Medulla oblongata (tissue), 1 donor: ENCODE measurements around the gene UPK1A.
"Not testable (repeated sequence)": the region's sequence is repeated elsewhere in the genome, so short reads cannot be mapped to it uniquely, and the experiment has no call there.

ENCODE experiments used
- DNase-seq: peaks from one replicate; pipeline ENCODE4 v3.0.0-alpha.2; 2015; ENCODE audit errors: extremely low spot score

UPK1A gene

GRCh38 chr19:35716801-35717664, 50.7 kb downstream of the UPK1A start:
- peak; percentile 97 for DNase-seq

GRCh38 chr19:35717665-35718344, 51.5 kb downstream of the UPK1A start, which contains the start of gene KMT2B:
Gene KMT2B (plus strand): TSS chr19:35718003. CDS start chr19:35718019, 16 bp downstream.
- DNase-seq: no peak

- no peak for DNase-seq
Observed at GRCh38 chr19:35718345-35719041, 52.2 kb downstream of the UPK1A start.

- no peak for DNase-seq
Observed at GRCh38 chr19:35719402-35720162, 53.3 kb downstream of the UPK1A start.

- DNase-seq: no peak
Observed at GRCh38 chr19:35720163-35720524, 53.8 kb downstream of the UPK1A start.

- DNase-seq: no peak
Observed at GRCh38 chr19:35720648-35721047, 54.3 kb downstream of the UPK1A start.

GRCh38 chr19:35721374-35721773, 55.1 kb downstream of the UPK1A start:
- DNase-seq: no peak

GRCh38 chr19:35722461-35722860, 56.1 kb downstream of the UPK1A start:
- DNase-seq: no peak

GRCh38 chr19:35722897-35723296, 56.6 kb downstream of the UPK1A start:
- DNase-seq: no peak

- DNase-seq: no peak
Observed at GRCh38 chr19:35723671-35724070, 57.4 kb downstream of the UPK1A start.

GRCh38 chr19:35724132-35724531, 57.8 kb downstream of the UPK1A start:
- DNase-seq: not testable (repeated sequence)

- no peak for DNase-seq
Observed at GRCh38 chr19:35724560-35724959, 58.2 kb downstream of the UPK1A start.

- DNase-seq: no peak
Observed at GRCh38 chr19:35725216-35725861, 59.0 kb downstream of the UPK1A start.

- no peak for DNase-seq
Observed at GRCh38 chr19:35727053-35727955, 61.0 kb downstream of the UPK1A start.
